KG1 (cell line): ENCODE results near the gene BOLL.
"Not testable (repeated sequence)": the region's sequence is repeated elsewhere in the genome, so short reads cannot be mapped to it uniquely, and the experiment has no call there.

ENCODE experiments used
- DNase-seq: peaks from one replicate; lab custom pipeline; 2025; lab: John Stamatoyannopoulos, UW

BOLL gene

GRCh38 chr2:197784956-197785941, at the start of gene BOLL:
Gene BOLL, minus strand, starts transcription at chr2:197785319. Its CDS starts 3,469 bp downstream, at chr2:197781850.
- no peak for DNase-seq

- not testable (repeated sequence) for DNase-seq
Observed at GRCh38 chr2:197834771-197835170, 49.7 kb upstream of the BOLL start.

- no peak for DNase-seq
Observed at GRCh38 chr2:197828464-197829135, 43.5 kb upstream of the BOLL start.

- no peak for DNase-seq
Observed at GRCh38 chr2:197827618-197828017, 42.5 kb upstream of the BOLL start.

GRCh38 chr2:197822333-197822732, 37.2 kb upstream of the BOLL start:
- no peak for DNase-seq

- DNase-seq: no peak
Observed at GRCh38 chr2:197821550-197822289, 36.6 kb upstream of the BOLL start.

- no peak for DNase-seq
Observed at GRCh38 chr2:197814526-197814925, 29.4 kb upstream of the BOLL start.

GRCh38 chr2:197813093-197813787, 28.1 kb upstream of the BOLL start:
- DNase-seq: no peak

- DNase-seq: no peak
Observed at GRCh38 chr2:197810491-197810890, 25.4 kb upstream of the BOLL start.

GRCh38 chr2:197810016-197810415, 24.9 kb upstream of the BOLL start:
- DNase-seq: no peak

- DNase-seq: no peak
Observed at GRCh38 chr2:197809064-197809463, 23.9 kb upstream of the BOLL start.

GRCh38 chr2:197805715-197806633, 20.9 kb upstream of the BOLL start:
- no peak for DNase-seq

GRCh38 chr2:197804758-197805714, 19.9 kb upstream of the BOLL start:
- DNase-seq: no peak

- no peak for DNase-seq
Observed at GRCh38 chr2:197804049-197804757, 19.1 kb upstream of the BOLL start, which contains the start of gene PLCL1. Gene PLCL1, plus strand, starts transcription at chr2:197804593.

GRCh38 chr2:197803033-197803444, 17.9 kb upstream of the BOLL start:
- DNase-seq: no peak

GRCh38 chr2:197801033-197801432, 15.9 kb upstream of the BOLL start:
- no peak for DNase-seq

GRCh38 chr2:197800091-197800490, 15.0 kb upstream of the BOLL start:
- no peak for DNase-seq

GRCh38 chr2:197799068-197799467, 13.9 kb upstream of the BOLL start:
- DNase-seq: no peak

- no peak for DNase-seq
Observed at GRCh38 chr2:197798187-197798586, 13.1 kb upstream of the BOLL start.
